Brain pericyte (primary cell): ENCODE measurements around the gene MINDY1.

Source experiments
- DNase-seq: peaks from one replicate; pipeline ENCODE4 v3.0.0-alpha.2; 2012; ENCODE audit warnings: low read depth, low spot score

MINDY1 gene, protein sequence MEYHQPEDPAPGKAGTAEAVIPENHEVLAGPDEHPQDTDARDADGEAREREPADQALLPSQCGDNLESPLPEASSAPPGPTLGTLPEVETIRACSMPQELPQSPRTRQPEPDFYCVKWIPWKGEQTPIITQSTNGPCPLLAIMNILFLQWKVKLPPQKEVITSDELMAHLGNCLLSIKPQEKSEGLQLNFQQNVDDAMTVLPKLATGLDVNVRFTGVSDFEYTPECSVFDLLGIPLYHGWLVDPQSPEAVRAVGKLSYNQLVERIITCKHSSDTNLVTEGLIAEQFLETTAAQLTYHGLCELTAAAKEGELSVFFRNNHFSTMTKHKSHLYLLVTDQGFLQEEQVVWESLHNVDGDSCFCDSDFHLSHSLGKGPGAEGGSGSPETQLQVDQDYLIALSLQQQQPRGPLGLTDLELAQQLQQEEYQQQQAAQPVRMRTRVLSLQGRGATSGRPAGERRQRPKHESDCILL

DNA sequence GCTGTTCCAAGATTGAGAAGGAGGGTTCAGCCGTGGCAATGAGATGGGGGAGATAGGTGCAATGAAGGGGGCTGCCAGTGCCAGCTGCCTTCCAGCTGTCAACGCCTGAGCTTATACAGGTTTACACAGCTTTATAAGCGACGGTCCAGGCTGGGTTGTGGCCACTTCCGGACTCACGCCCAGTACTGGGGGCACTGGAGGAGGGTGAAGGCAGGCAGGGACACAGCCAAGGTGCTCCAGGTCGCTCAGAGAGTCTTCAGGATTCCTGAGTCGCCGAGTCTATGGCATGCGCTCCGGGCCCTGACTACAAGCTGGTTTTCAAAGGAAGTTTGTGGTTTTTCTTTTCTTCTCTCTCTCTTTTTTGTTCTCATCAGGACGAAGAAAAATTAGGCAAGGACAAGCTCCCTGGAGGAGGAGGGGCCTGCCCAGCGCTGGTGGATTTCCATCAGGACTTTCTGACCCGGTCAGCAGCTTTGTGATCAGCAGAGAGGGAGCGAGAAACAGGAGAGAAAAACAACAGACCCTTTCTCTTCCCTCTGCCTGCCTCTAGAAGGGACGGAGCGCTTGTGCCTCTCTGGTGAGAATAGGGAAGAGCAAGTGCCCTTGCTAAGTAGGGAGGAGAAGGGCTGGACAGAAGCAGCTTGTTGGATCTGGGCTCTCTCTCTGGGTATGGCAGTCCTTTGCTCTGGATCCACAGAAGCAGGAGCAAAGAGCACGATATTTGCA is at the start of gene MINDY1:
Gene MINDY1, minus strand, starts transcription at position 576 of the 726 bp plus-strand sequence. CDS start 4,285 bp downstream, outside the sequence.
- peak; percentile 64 for DNase-seq

GRCh38 chr1:151056149-151056548 is 49.4 kb upstream of the MINDY1 start:
- DNase-seq, result no peak

GRCh38 chr1:151055581-151055980 is 48.9 kb upstream of the MINDY1 start:
- DNase-seq, result no peak

DNA sequence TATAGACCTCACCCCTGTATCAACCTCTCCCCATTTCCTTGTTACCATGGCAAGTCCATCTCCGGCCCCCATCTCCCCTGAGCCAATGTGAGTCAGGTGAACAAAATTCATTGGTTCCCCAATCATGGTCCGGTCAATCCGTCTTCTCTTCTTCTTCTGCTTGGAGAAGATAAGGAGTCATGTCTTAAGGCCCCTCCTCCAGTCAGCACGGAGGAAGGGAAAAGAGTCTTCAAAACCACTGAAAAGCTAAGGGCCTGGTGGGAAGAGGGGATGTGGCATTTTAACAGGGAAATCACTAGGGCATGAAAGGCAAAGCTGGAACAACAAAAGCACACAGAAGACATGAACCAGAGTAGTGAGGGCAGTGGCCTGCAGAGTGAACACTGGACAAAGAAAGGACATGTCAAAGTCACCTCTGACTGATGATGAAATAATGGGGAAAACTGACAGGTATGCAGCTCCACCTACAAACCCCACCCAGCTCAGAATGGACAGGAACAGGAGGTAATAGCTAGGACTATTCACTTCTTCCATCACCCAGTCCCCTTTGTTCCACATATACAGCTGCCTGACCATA is 48.4 kb upstream of the MINDY1 start:
- no peak for DNase-seq

- DNase-seq, result no peak
Observed at GRCh38 chr1:151051356-151052009, 44.8 kb upstream of the MINDY1 start.

- no peak for DNase-seq
Observed at GRCh38 chr1:151050051-151050688, 43.5 kb upstream of the MINDY1 start.

DNA sequence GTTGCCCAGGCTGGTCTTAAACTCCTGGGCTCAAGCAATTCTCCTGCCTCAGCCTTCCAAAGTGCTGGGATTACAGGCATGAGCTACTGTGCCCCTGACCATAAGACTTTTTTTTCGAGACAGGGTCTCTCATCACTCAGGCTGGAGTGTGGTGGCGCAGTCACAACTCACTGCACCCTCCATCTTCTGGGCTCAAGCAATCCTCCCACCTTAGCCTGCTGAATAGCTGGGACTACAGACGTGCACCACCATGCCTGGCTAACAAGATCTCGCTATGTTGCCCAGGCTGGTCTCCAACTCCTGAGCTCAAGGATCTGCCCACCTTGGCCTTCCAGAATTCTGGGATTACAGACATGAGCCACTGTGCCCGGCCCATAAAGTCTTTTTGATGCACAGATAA is 42.8 kb upstream of the MINDY1 start:
- no peak for DNase-seq

DNA sequence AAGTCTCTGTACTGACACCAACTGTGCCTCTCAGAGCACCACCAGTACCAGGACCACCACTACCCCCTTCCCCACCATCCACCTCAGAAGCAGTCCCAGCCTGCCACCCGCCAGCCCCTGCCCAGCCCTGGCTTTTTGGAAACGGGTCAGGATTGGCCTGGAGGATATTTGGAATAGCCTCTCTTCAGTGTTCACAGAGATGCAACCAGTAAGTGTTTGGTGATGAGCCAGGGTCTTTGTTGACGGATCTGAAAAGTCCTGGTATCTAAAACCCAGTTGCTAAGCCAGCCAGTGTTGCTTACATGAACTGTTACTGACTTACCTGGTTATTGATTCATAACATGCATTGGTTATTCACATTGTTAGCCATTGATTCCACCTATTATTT is 41.9 kb upstream of the MINDY1 start:
- DNase-seq, result no peak

GRCh38 chr1:151047925-151048644 is 41.4 kb upstream of the MINDY1 start:
- no peak for DNase-seq

DNA sequence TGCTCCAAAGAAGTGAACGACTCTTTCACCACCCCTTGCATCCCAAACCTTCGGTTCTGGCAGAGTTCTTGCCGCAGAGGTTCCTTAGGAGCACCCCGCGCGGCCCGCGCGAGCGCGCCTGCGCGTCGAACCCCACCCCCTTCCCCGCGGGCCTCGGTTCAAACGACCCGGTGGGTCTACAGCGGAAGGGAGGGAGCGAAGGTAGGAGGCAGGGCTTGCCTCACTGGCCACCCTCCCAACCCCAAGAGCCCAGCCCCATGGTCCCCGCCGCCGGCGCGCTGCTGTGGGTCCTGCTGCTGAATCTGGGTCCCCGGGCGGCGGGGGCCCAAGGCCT is 40.9 kb upstream of the MINDY1 start, which contains the start of gene C1orf56:
Gene C1orf56, plus strand, starts transcription at position 161 of the 334 bp plus-strand sequence. Its CDS starts 97 bp downstream, at position 258.
- DNase-seq, result no peak

DNA sequence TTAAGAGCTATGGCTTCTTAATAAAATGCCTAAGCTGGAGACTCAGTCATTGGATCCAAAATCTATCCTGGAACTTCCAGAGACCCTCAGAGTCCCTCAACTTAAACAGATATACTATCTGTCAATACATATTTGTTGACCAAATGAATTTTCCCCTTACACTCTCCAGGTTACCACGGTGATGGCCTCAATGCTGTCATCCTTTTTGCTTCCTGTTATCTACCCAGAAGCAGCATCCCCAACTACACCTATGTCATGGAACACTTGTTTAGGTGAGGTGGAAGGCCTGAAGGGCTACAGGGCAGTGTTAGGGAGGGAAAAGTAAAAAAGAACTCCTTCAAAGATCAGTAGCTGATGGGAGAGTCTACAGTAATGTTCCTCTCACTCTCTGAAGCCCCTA is 36.5 kb upstream of the MINDY1 start:
- DNase-seq, result no peak

DNA sequence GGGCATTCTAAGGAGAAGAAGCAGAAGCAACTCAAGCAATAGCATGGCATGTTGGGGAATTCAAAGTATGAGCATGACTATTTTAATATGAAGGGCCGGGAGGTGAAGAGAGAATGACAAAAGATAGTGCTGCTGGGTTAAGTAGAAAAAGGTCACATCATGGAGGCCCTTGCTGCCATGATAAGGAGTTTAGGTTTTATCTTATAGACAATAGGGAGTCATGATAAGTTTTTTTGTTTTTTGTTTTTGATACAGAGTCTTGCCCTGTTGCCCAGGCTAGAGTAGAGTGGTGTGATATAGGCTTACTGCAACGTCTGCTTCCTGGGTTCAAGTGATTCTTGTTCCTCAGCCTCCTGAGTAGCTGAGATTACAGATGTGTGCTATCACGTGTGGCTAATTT is 32.8 kb upstream of the MINDY1 start:
- DNase-seq, result no peak

GRCh38 chr1:151037032-151037431 is 30.3 kb upstream of the MINDY1 start:
- DNase-seq, result no peak

DNA sequence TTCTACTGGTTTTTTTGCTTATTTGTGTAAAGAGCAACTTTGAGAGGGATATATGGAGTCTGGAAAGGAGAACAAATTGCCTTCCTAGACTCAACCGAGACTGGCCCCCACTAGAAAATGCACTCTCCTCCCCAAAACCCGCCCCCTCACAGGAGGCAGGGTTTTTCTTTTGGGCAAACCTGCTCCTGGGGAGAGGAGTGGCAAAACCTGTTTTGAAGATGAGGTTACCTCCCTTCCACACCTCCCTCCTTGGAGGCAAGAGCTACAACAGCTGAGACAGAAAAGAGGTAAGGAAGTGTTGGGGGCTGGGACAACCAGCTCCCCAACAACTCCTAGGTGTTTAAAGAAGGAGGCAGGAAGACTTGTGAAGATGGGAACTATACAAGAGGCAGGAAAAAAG is 29.7 kb upstream of the MINDY1 start, which contains the start of gene BNIPL:
Gene BNIPL, plus strand, starts transcription at position 231 of the 400 bp plus-strand sequence. Its CDS starts 140 bp downstream, at position 371.
- DNase-seq, result no peak

DNA sequence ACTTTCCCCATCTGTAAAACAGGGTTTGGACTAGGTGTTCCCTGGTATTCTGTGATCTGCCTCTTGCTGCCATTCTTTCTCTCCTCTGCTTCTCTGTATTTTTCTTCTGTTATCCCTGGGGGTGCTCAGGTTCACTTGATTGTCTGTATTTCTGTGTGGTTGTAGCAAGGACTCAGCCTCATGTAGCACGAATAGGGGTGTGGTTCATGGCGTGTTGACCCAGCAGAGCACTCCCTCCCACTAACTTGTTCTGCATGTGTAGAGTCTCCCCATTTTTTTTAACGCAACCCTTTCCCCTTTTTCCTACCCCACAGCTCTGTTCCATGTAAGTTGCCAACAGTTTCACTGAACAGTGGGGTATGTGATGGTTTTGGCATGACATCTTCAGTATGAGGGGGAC is 28.5 kb upstream of the MINDY1 start:
- no peak for DNase-seq

GRCh38 chr1:151032164-151032563 is 25.5 kb upstream of the MINDY1 start:
- DNase-seq, result no peak

- no peak for DNase-seq
Observed at GRCh38 chr1:151026460-151026859, 19.8 kb upstream of the MINDY1 start.

GRCh38 chr1:151024540-151025146 is 17.9 kb upstream of the MINDY1 start:
- DNase-seq, result no peak

GRCh38 chr1:151013518-151013917 is 6.8 kb upstream of the MINDY1 start:
- DNase-seq, result no peak
